ENCODE measurements around the gene RBP2.

DNA sequence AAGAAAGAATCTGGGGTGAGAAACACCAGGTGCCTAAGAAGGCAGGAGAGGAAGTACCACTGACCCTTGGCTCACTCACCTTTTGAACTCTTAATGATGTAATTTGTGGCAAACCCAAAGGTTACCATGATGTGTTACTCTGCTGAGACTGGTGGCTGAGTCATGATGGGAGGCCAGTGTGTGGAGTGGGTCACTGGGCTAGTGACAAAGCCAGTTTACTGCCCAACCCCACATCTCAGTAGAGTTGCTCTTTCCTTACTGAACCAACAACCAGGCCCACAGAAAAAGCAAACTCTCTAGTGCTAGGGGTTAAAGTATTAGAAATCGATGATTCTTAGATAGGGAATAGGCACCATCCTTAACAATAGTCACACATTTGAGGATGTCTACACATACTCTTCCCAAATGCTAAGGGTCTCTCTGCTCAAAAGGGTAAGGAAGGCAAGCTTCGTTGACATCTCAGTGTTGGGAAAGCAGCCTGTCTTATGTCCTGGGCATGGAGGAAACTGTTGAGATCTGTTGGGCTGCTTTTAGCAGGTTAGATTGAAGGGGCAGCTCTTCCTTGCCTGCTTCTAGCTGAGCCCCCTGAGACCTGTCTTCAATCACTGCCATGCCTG lies 3.1 kb downstream of the RBP2 start:
- TF ChIP-seq EZH2 (IDR thresholded peaks at IDR 0.05; ENCODE audit: insufficient read depth, poor library complexity, severe bottlenecking) (no peak), EZH2phosphoT487 (IDR thresholded peaks at IDR 0.05; ENCODE audit: insufficient read depth, low read depth) (no peak)
